Upper lobe of left lung (tissue), 6 donors: ENCODE measurements around the gene SPATA16. TPM values are rescaled to one million over a fixed set of nuclear protein-coding genes. Genes with fewer than 3 reads are reported as not detected.
"Not testable (repeated sequence)": the region's sequence is repeated elsewhere in the genome, so short reads cannot be mapped to it uniquely, and the experiment has no call there.

ENCODE experiments used
- ATAC-seq, 2 donors: fragments of 200-7000 bp; cut with Tn5 transposase; one replicate each; pipeline ENCODE4 v1.9.1; 2022; ENCODE audit warnings: mild to moderate bottlenecking in 2 of 2, moderate library complexity in 2 of 2; ENCODE audit not compliant: low FRiP score in 2 of 2
- DNase-seq, 2 donors: peaks; one replicate each; pipeline ENCODE4 v3.0.0-alpha.2; 2019 to 2020
- H3K27ac ChIP-seq, 4 donors: fragments of 200-600 bp; sonication (generic); one replicate each; pipeline ENCODE4 v1.5.1; 2016 to 2019
- H3K27me3 ChIP-seq, 4 donors: fragments of 200-600 bp; sonication (generic); one replicate each; pipeline ENCODE4 v1.5.1; 2017 to 2019
- H3K36me3 ChIP-seq, 4 donors: fragments of 200-600 bp; sonication (generic); one replicate each; pipeline ENCODE4 v1.5.1; 2016 to 2019
- H3K4me1 ChIP-seq, 4 donors: fragments of 200-600 bp; sonication (generic); one replicate each; pipeline ENCODE4 v1.5.1; 2018 to 2019
- H3K4me3 ChIP-seq, 4 donors: fragments of 200-600 bp; sonication (generic); one replicate each; pipeline ENCODE4 v1.5.1; 2017 to 2019; ENCODE audit warnings: mild to moderate bottlenecking in 2 of 4, moderate library complexity in 1 of 4
- H3K9me3 ChIP-seq, 4 donors: fragments of 200-600 bp; sonication (generic); one replicate each; pipeline ENCODE4 v1.5.1; 2018 to 2019
- CTCF ChIP-seq, 6 experiments: fragments of 450-650 bp in 4 of 6; fragments of 200-600 bp in 2 of 6; sonication (generic) in 2 of 6; IDR thresholded peaks; one replicate each; pipeline ENCODE4 v1.5.1; 2016 to 2019; ENCODE audit warnings: antibody characterized with exemption in 6 of 6
- EP300 ChIP-seq, 4 donors: sonication (generic); formaldehyde crosslinking; IDR thresholded peaks; one replicate each; pipeline ENCODE4 v1.5.1; 2017; ENCODE audit warnings: antibody characterized with exemption in 4 of 4, control low read depth in 2 of 4
- POLR2A ChIP-seq, 4 donors: fragments of 450-650 bp; IDR thresholded peaks; one replicate each; pipeline ENCODE4 v1.5.1; 2016 to 2017; ENCODE audit warnings: antibody characterized with exemption in 4 of 4, mild to moderate bottlenecking in 2 of 4
- POLR2AphosphoS5 ChIP-seq, 2 donors: sonication (generic); formaldehyde crosslinking; IDR thresholded peaks; one replicate each; pipeline ENCODE4 v1.5.1; 2017; ENCODE audit warnings: antibody characterized with exemption in 2 of 2
- WGBS, 2 donors: methylation state at CpG; one replicate each; pipeline ENCODE4 v1.1.5; 2017 to 2018; 5-methylcytosine and 5-hydroxymethylcytosine counted together
- total RNA-seq, 6 donors: library from RNA; depleted of rRNA in 4 of 6; stranded (reverse); fragments of >200 nt in 4 of 6; gene quantifications; one replicate each; pipeline versions ENCODE4 v1.1.0 to v1.2.1, GENCODE V29; 2016 to 2021
- donor health status: DM: no; HTN: no; CAD: no; lungs with moderate emphysema.
- donor health status: DM: no; HTN: yes; CAD: no; lungs with severe emphysema.

SPATA16 gene
- total RNA-seq, result not detected

- Histone ChIP-seq H3K4me3 (no peak within 1 kb of the TSS), H3K36me3 (no peaks in the 10 kb centered on the region), H3K9me3 (no peaks in the 10 kb centered on the region), H3K4me1 (no peaks in the 10 kb centered on the region), H3K27ac (no peak within 1 kb of the TSS), H3K27me3 (no peaks in the 10 kb centered on the region)
- DNase-seq (peak in 1 of 2 donors; percentile 74), ATAC-seq (no peak)
- 92 to 94% methylated on average over 18 of the region's 18 CpGs for WGBS, 2 donors
- no peak for TF ChIP-seq EP300 (IDR thresholded peaks at IDR 0.05)
- TF ChIP-seq POLR2AphosphoS5 (IDR thresholded peaks at IDR 0.05), result no peak
- TF ChIP-seq CTCF (IDR thresholded peaks at IDR 0.05), result no peak
- no peak for TF ChIP-seq POLR2A (IDR thresholded peaks at IDR 0.05)
These were observed at the start of gene SPATA16 for GRCh38 chr3:173140986-173141385. SPATA16 (minus strand) TSS chr3:173141235; CDS start chr3:173117731, 23,504 bp downstream.

GRCh38 chr3:173183022-173183421, 42.0 kb upstream of the SPATA16 start:
- not testable (repeated sequence) for H3K9me3 ChIP-seq, DNase-seq, H3K4me3 ChIP-seq, H3K27me3 ChIP-seq, H3K4me1 ChIP-seq, H3K27ac ChIP-seq, ATAC-seq, H3K36me3 ChIP-seq
- WGBS, 2 donors, result 80% methylated on average over 4 of the region's 4 CpGs

GRCh38 chr3:173173652-173174051, 32.6 kb upstream of the SPATA16 start:
- no peaks in the 10 kb centered on the region for H3K36me3 ChIP-seq
- no peaks in the 10 kb centered on the region for H3K27me3 ChIP-seq
- no peak overlapping the region for H3K4me3 ChIP-seq
- H3K4me1 ChIP-seq, result no peaks in the 10 kb centered on the region
- TF ChIP-seq EP300 (IDR thresholded peaks at IDR 0.05), result no peak
- TF ChIP-seq POLR2A (IDR thresholded peaks at IDR 0.05), result no peak
- H3K27ac ChIP-seq, result no peak overlapping the region
- no peak for ATAC-seq
- no peaks in the 10 kb centered on the region for H3K9me3 ChIP-seq
- DNase-seq, result no peak
- WGBS, 2 donors, result 55 to 56% methylated on average over 2 of the region's 2 CpGs

- 80 to 94% methylated on average over 7 to 8 of the region's 8 CpGs for WGBS, 2 donors
- DNase-seq, H3K27ac ChIP-seq, H3K27me3 ChIP-seq, H3K36me3 ChIP-seq, ATAC-seq, H3K4me3 ChIP-seq, H3K9me3 ChIP-seq, H3K4me1 ChIP-seq: not testable (repeated sequence)
These were observed 18.1 kb upstream of the SPATA16 start for GRCh38 chr3:173159139-173159538.

GRCh38 chr3:173156533-173156932, 15.5 kb upstream of the SPATA16 start:
- H3K36me3 ChIP-seq, H3K4me3 ChIP-seq, H3K4me1 ChIP-seq, ATAC-seq, H3K27ac ChIP-seq, H3K9me3 ChIP-seq, H3K27me3 ChIP-seq: not testable (repeated sequence)
- 90 to 92% methylated on average over 9 of the region's 9 CpGs for WGBS, 2 donors
- DNase-seq, result peak in 1 of 2 donors; percentile 45

- WGBS, 2 donors, result 91 to 94% methylated on average over 2 of the region's 2 CpGs
- Histone ChIP-seq H3K27ac (no peak overlapping the region), H3K9me3 (no peaks in the 10 kb centered on the region), H3K4me1 (no peaks in the 10 kb centered on the region), H3K27me3 (no peaks in the 10 kb centered on the region), H3K4me3 (no peak overlapping the region), H3K36me3 (no peaks in the 10 kb centered on the region)
- no peak for ATAC-seq
- DNase-seq, result no peak
- TF ChIP-seq POLR2A (IDR thresholded peaks at IDR 0.05) (no peak), POLR2AphosphoS5 (IDR thresholded peaks at IDR 0.05) (no peak), EP300 (IDR thresholded peaks at IDR 0.05) (no peak), CTCF (IDR thresholded peaks at IDR 0.05) (no peak)
These were observed 12.6 kb upstream of the SPATA16 start for GRCh38 chr3:173153631-173154030.

- no peak for DNase-seq
These were observed 1.6 kb downstream of the SPATA16 start for GRCh38 chr3:173139420-173139819.

More at GRCh38 chr3:173139420-173139819, 1.6 kb downstream of the SPATA16 start:
- TF ChIP-seq POLR2AphosphoS5 (IDR thresholded peaks at IDR 0.05), result no peak
- no peak for TF ChIP-seq POLR2A (IDR thresholded peaks at IDR 0.05)
- no peak for TF ChIP-seq EP300 (IDR thresholded peaks at IDR 0.05)
- no peak for TF ChIP-seq CTCF (IDR thresholded peaks at IDR 0.05)
- no peak for ATAC-seq
- Histone ChIP-seq H3K27ac (no peak overlapping the region), H3K27me3 (no peaks in the 10 kb centered on the region), H3K36me3 (no peaks in the 10 kb centered on the region), H3K4me3 (no peak overlapping the region), H3K4me1 (no peaks in the 10 kb centered on the region), H3K9me3 (no peaks in the 10 kb centered on the region)
- WGBS, 2 donors, result 97 to 98% methylated on average over 2 of the region's 2 CpGs
